Thyroid gland (tissue), 4 donors: ENCODE results near the gene FOXP1. TPM values are rescaled to one million over a fixed set of nuclear protein-coding genes. Genes with fewer than 3 reads are reported as not detected.
A peak's percentile ranks its signal among the peaks of the same experiment; 100 is the strongest.

Experiments used
- DNase-seq, 2 donors: peaks; one replicate each; pipeline ENCODE4 v3.0.0-alpha.2; 2019
- H3K27ac ChIP-seq, 3 donors: fragments of 200-600 bp; sonication (generic); 1 replicate in 2 of 3; 2 replicates in 1 of 3; pipeline ENCODE4 v1.5.1; 2016 to 2019; ENCODE audit warnings: mild to moderate bottlenecking in 1 of 3, moderate library complexity in 1 of 3
- H3K27me3 ChIP-seq: fragments of 200-600 bp; sonication (generic); one replicate; pipeline ENCODE4 v1.5.1; 2019
- H3K36me3 ChIP-seq, 2 donors: fragments of 200-600 bp; sonication (generic); one replicate each; pipeline ENCODE4 v1.5.1; 2016 to 2019
- H3K4me1 ChIP-seq, 2 donors: fragments of 200-600 bp; sonication (generic); one replicate each; pipeline ENCODE4 v1.5.1; 2017 to 2019
- H3K4me3 ChIP-seq, 3 donors: fragments of 200-600 bp; sonication (generic); replicated peaks in 1 of 3; 1 replicate in 2 of 3; 2 replicates in 1 of 3; pipeline ENCODE4 v1.5.1; 2016; ENCODE audit warnings: mild to moderate bottlenecking in 1 of 3
- H3K9me3 ChIP-seq: fragments of 200-600 bp; sonication (generic); one replicate; pipeline ENCODE4 v1.5.1; 2017
- CTCF ChIP-seq, 6 experiments: fragments of 200-600 bp in 3 of 6; fragments of 450-650 bp in 3 of 6; sonication (generic) in 3 of 6; IDR thresholded peaks; one replicate each; pipeline ENCODE4 v1.5.1; 2016 to 2019; ENCODE audit warnings: antibody characterized with exemption in 6 of 6, mild to moderate bottlenecking in 2 of 6, inconsistent platforms in 1 of 6, moderate library complexity in 1 of 6
- POLR2A ChIP-seq, 2 donors: fragments of 450-650 bp; IDR thresholded peaks; one replicate each; pipeline ENCODE4 v1.6.1; 2017; ENCODE audit warnings: antibody characterized with exemption in 2 of 2, mild to moderate bottlenecking in 2 of 2, moderate library complexity in 1 of 2
- WGBS, 2 donors: methylation state at CpG; one replicate each; pipeline ENCODE4 v1.1.5; 2017; 5-methylcytosine and 5-hydroxymethylcytosine counted together
- intact Hi-C: fragments of 100-400 bp; cut with DNase I; formaldehyde crosslinking; loops from one replicate; pipeline ENCODE4 v1.15.1; 2023
- total RNA-seq, 4 donors: library from RNA; depleted of rRNA; stranded (reverse); fragments of >200 nt; gene quantifications; one replicate each; pipeline ENCODE4 v1.2.3, GENCODE V29; 2016

FOXP1 gene
- total RNA-seq, 4 donors from 2014 or later: 111 to 187 (median 141) TPM

GRCh38 chr3:71511037-71511436 lies 72.5 kb downstream of the FOXP1 start:
- DNase-seq: no peak
- H3K36me3 ChIP-seq: no peaks in the 10 kb centered on the region
- H3K9me3 ChIP-seq: no peaks in the 10 kb centered on the region
- H3K27me3 ChIP-seq: no peaks in the 10 kb centered on the region
- H3K4me3 ChIP-seq: no peak overlapping the region
- no peak for TF ChIP-seq CTCF (IDR thresholded peaks at IDR 0.05)
- TF ChIP-seq POLR2A (IDR thresholded peaks at IDR 0.05): no peak
- H3K27ac ChIP-seq: no peak overlapping the region
- intact Hi-C loops: no loop called here
- H3K4me1 ChIP-seq: peaks cover 7 to 25% of the 10 kb centered on the region in 2 donors
- 62 to 68% methylated on average over 3 of the region's 3 CpGs for WGBS, 2 donors

DNA sequence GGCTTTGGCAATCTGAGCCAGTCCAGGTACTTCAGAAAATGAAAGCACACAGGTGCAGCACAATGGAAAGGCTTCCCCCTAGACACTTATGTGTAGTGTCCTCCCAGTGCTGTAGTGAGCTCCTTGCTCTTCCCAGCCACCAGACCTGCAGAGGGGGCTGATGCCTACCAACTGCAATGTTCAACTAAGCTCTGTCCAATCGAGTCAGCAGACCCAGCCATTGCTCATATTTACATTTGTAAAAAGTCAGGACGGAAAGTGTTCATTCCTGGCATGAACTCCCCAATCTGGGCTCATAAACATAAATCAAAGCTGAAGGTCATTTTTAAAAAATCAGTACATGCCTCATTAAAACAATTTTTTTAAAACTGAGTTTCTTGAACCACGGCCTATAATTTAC lies 73.0 kb downstream of the FOXP1 start:
- no peak overlapping the region for H3K4me3 ChIP-seq

GRCh38 chr3:71509066-71509465 lies 74.5 kb downstream of the FOXP1 start:
- intact Hi-C loops: no loop called here
- Histone ChIP-seq H3K27ac (no peak overlapping the region), H3K4me1 (peaks cover 7 to 15% of the 10 kb centered on the region in 2 donors), H3K27me3 (no peaks in the 10 kb centered on the region), H3K4me3 (no peak overlapping the region), H3K9me3 (no peaks in the 10 kb centered on the region), H3K36me3 (no peaks in the 10 kb centered on the region)
- no peak for DNase-seq
- TF ChIP-seq POLR2A (IDR thresholded peaks at IDR 0.05): no peak
- no peak for TF ChIP-seq CTCF (IDR thresholded peaks at IDR 0.05)
- WGBS, 2 donors: 92 to 93% methylated on average over 3 of the region's 3 CpGs

More for the DNA sequence above, 73.0 kb downstream of the FOXP1 start:
- intact Hi-C loops: no loop called here
- Histone ChIP-seq H3K4me1 (peaks cover 7 to 25% of the 10 kb centered on the region in 2 donors), H3K9me3 (no peaks in the 10 kb centered on the region), H3K27ac (no peak overlapping the region), H3K36me3 (no peaks in the 10 kb centered on the region), H3K27me3 (no peaks in the 10 kb centered on the region)
- 69 to 71% methylated on average over 3 of the region's 3 CpGs for WGBS, 2 donors
- TF ChIP-seq POLR2A (IDR thresholded peaks at IDR 0.05) (no peak), CTCF (IDR thresholded peaks at IDR 0.05) (no peak)
- DNase-seq: peak in 1 of 2 donors; percentile 15

DNA sequence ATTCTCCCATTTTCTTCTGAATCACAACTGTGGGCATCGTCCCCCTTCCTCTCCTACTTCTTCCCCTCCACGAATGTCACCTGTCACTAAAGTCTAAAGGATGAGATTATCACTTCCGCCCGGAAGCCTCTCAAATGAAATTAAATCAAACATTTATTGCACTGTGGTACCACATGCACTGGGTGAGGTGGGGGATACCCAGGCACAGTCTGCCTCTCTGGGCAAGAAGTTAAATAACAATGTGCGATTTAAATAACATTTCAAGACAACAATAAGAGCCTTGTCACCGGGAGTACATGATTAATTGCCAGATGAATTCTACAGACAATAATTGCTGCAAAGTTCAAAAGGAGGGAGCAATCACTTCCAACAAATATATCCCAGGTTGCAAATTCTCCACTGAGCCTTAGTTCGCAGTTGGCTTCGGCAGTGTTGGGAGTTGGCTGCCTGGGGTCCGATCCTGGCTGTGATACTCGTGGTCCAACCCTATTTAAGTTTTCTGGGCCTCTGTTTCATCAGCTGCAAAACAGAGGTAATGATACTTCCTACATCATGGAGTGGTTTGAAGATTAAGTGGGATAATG lies 77.7 kb downstream of the FOXP1 start:
- WGBS, 2 donors: 86 to 87% methylated on average over 10 of the region's 10 CpGs
- no peaks in the 10 kb centered on the region for H3K9me3 ChIP-seq
- DNase-seq: no peak
- no peaks in the 10 kb centered on the region for H3K36me3 ChIP-seq
- intact Hi-C loops: no loop called here
- H3K4me1 ChIP-seq: peaks cover under 1 to 22% of the 10 kb centered on the region in 2 donors
- no peak for TF ChIP-seq CTCF (IDR thresholded peaks at IDR 0.05)
- TF ChIP-seq POLR2A (IDR thresholded peaks at IDR 0.05): no peak
- H3K27me3 ChIP-seq: no peaks in the 10 kb centered on the region
- no peak overlapping the region for H3K27ac ChIP-seq
- H3K4me3 ChIP-seq: no peak overlapping the region

DNA sequence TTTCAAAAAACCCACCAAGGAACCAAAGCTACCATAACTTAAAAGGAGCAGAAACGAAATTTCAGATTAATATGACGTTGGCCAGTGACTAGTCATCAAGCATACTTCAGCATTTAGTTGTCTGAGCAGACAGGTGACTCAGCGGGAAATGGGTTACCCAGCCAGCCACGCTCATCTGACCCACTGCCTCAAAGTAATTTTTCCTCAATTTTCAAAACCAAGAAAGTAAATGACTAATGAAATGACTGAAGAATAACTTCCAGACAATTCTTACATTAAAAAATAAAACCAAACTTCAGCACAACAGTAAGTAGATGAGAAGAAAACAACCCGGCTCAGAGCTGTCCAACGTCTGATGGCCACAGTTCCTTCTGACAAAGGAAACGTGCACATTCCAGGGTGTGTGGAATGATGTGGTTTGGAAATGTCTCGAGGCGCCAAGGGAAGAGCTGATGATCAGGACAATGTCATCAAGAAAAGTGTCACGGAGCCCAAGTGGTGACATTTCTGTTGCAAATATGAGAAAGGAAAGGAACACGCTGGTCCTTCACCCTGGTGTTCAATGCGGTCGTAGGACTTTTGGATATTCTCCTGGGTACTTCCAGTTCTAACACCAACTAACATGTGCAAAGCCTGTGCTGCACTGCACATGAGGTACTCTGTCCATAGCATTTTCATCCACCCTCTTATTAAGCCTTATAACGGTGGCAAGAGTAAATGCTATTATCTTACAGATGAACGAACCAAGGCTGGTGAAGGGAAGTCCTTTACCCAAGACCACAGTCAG lies 79.1 kb downstream of the FOXP1 start:
- no peaks in the 10 kb centered on the region for H3K36me3 ChIP-seq
- H3K27me3 ChIP-seq: no peaks in the 10 kb centered on the region
- intact Hi-C loops: no loop called here
- H3K4me1 ChIP-seq: peaks cover 0 to 16% of the 10 kb centered on the region in 2 donors
- no peak overlapping the region for H3K27ac ChIP-seq
- TF ChIP-seq POLR2A (IDR thresholded peaks at IDR 0.05): no peak
- no peak for TF ChIP-seq CTCF (IDR thresholded peaks at IDR 0.05)
- 85 to 88% methylated on average over 15 of the region's 15 CpGs for WGBS, 2 donors
- DNase-seq: no peak
- H3K4me3 ChIP-seq: no peak overlapping the region
- no peaks in the 10 kb centered on the region for H3K9me3 ChIP-seq
